SK-N-SH treated with all-trans-retinoic acid at 6 μM for 48 hours (cell line): Measurements from ENCODE around the gene HABP2.

Experiments
- ESRRG ChIP-seq: fragments of 250-450 bp; sonication (Bioruptor Pico); IDR thresholded peaks from 2 replicates; pipeline ENCODE4 v1.6.1; 2021; ENCODE audit warnings: mild to moderate bottlenecking
- PATZ1 ChIP-seq: fragments of 250-450 bp; sonication (Bioruptor Pico); IDR thresholded peaks from 2 replicates; pipeline ENCODE4 v1.8.0; 2020; ENCODE audit warnings: mild to moderate bottlenecking, moderate library complexity, borderline replicate concordance
- TOX ChIP-seq: fragments of 250-450 bp; sonication (Bioruptor Pico); IDR thresholded peaks from 2 replicates; pipeline ENCODE4 v1.8.0; 2021; ENCODE audit warnings: mild to moderate bottlenecking, moderate library complexity, borderline replicate concordance
- TSHZ2 ChIP-seq: fragments of 250-450 bp; sonication (Bioruptor Pico); IDR thresholded peaks from 2 replicates; pipeline ENCODE4 v1.5.0; 2020; ENCODE audit warnings: mild to moderate bottlenecking, moderate library complexity
- ZC3H10 ChIP-seq: fragments of 250-450 bp; sonication (Bioruptor Pico); IDR thresholded peaks from 2 replicates; pipeline ENCODE4 v1.5.1; 2021; ENCODE audit warnings: mild to moderate bottlenecking, moderate library complexity
- ZFP3 ChIP-seq: fragments of 250-450 bp; sonication (Bioruptor Pico); IDR thresholded peaks from 2 replicates; pipeline ENCODE4 v1.5.0; 2020; ENCODE audit warnings: mild to moderate bottlenecking, moderate library complexity
- ZFP30 ChIP-seq: fragments of 450-650 bp; formaldehyde crosslinking; IDR thresholded peaks from 2 replicates; pipeline ENCODE4 v1.5.0; 2022; ENCODE audit warnings: mild to moderate bottlenecking, moderate library complexity
- ZNF8 ChIP-seq: fragments of 450-650 bp; formaldehyde crosslinking; IDR thresholded peaks from 2 replicates; pipeline ENCODE4 v1.5.0; 2020; ENCODE audit warnings: mild to moderate bottlenecking, moderate library complexity

GRCh38 chr10:113549856-113550255 lies 3.0 kb upstream of the HABP2 start:
- TF ChIP-seq PATZ1 (no peak), ZNF8 (CRISPR knock-in tag) (no peak), ZFP3 (CRISPR knock-in tag) (no peak), ESRRG (no peak), TOX (no peak), ZFP30 (CRISPR knock-in tag) (no peak), ZC3H10 (no peak), TSHZ2 (CRISPR knock-in tag) (no peak)
